HUDEP-2 (cell line): ENCODE measurements around the gene MRPS6.

Experiments used
- DNase-seq, 76 experiments: peaks; one replicate each; lab custom pipeline; 2025; ENCODE audit not compliant: unreplicated experiment in 76 of 76; lab: John Stamatoyannopoulos, UW

The MRPS6 gene

DNA sequence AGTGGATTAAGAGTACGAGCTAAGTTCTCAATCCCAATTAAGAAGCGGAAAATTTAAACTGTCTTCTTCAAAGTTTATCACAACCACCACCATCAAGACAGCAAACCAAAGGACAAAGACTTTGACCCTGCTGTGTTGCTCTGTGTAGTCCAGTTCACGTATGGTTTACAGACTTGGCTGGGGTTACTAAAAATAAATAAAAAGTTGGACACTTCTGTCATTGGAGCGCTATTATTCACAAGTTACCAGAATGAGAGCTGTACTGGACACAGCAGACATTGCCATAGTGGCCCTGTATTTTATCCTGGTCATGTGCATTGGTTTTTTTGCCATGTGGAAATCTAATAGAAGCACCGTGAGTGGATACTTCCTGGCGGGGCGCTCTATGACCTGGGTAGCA, 21.6 kb downstream of the MRPS6 start:
- DNase-seq: no peak

DNA sequence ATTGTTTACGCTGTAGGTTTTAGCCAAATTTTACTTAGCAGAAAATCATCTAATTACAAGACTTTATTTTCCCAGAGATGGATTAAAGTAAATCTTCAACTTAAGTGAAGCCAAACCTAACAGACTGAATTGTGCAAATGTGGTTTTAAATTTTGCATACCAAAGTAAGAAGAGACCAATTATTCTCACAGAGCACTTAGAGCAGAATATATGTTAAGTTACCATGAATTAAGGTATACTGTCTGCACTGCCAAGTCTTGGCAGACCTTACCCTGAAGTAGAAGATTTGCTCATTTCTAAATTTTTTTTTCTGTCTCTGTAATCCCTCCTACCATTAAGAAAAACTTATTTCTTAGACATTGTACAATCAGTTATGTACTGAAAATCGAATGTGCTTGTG, 24.1 kb downstream of the MRPS6 start:
- DNase-seq: no peak

DNA sequence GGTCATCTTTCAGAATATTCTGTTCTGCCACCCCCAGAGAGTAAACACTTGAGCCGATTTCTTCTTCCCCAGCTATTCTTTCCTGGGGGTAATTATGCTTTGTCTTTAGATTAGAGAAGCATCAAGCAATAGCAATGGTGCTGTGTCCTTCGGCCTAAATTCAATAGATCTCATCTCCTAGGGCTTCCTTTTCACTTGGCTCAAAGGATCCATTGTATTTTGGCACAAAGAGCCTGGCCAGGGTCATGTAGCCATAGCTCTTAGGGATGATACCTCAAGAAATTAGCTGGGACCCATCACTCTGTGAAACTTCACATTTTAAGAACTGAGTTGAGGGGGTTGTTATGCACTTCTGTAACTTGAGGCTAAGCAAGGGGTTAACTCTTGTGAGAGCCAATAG, 27.0 kb downstream of the MRPS6 start:
- DNase-seq: no peak

DNA sequence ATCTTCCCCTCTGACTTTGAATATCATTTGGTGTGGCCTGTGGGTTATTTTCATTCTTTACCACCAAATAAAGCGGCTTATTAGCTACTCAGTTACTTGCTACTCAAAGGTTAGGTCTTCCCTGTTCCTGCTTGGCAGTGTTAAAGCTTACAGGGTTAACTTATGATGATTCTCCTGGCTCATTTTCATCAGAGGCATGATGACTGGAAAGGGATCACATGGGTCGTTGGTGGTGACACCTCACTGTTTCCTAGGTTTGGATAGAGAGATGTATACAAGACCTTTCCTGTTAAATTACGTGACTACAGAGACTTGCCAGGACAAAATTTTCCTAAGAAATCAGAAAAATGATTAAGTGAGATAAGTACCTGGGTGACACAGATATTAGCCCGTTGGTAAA, 27.4 kb downstream of the MRPS6 start:
- DNase-seq: no peak

- no peak for DNase-seq
Observed at GRCh38 chr21:34105947-34106541, 32.7 kb downstream of the MRPS6 start.

DNA sequence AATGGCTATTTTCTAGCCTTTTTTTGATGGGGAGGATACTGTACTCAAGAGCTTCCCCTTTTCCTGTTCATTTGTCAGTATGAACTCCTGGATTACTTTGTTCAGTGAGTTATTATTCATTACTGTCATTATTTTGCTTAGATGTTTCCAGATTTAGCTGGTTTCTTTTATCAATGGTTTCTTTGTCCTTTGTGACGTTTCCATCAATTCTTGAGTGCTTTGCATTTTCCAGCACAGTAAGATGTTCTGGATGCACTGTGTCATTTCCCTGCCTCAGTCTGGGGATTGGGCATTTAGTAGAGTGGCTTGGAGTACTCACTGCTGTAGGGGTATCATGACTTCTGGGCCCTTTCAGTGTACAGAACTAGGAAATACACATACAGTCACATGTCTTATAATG, 34.2 kb downstream of the MRPS6 start:
- DNase-seq: no peak

GRCh38 chr21:34109075-34109474, 35.7 kb downstream of the MRPS6 start:
- no peak for DNase-seq

DNA sequence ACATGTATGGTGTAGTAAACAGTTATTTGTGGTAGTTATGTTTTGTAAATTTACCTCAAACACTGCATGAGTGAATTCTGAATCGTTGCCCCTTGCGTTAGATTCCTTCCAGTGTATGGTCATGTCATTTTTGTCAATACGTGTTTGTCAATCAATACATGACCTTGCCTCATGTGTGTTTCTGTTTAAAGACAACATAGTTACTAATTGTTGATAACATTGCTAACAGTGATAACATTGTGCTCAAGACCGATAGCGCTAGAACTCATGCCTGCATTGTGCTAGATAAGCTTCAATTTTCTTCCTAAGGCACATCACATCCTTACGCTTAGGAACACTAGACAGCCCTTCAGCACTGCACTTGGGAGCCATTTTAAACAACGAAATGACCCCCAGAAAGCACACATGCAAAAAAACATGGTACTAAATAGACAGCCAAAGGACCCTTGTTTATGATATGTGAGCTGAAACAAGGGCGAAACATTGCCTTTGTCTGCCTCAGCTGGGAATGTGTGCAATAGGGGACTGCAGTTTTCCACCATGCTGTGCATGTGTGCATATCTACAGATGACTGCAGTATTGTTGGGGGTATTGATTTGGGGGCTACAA, 37.3 kb downstream of the MRPS6 start:
- DNase-seq: peak in 63 of 76 experiments; percentile 10 to 90 (median 60)

DNA sequence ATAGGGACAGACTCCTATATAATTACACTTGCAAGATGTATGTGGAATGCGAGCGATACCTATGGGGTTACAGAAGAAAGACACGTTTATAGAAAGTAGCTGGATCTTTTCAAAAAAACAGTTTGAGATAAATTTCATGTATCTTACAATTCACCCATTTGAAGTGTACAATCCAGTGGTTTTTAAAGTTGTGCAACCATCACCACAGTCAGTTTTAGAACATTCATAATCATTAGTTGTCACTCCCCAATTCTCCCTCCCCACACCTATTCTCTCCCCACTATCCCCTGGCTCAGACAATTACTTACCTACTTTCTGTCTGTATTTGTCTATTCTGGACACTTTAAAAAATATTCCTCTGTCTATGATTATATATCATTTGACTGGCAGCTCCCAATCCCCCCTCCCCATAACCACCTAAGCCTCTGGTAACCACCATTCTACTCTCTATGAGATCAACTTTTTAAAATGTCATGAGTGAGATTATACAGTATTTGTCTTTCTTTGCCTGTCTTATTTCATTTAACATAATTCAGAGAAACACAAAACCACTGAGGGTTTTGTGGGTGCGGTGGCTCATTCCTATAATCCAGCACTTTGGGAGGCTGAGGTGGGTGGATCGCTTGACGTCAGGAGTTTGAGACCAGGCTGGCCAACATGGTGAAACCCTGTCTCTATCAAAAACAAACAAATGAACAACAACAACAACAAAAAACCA, 39.1 kb downstream of the MRPS6 start:
- no peak for DNase-seq

GRCh38 chr21:34113842-34114241, 40.5 kb downstream of the MRPS6 start:
- DNase-seq: no peak

- DNase-seq: no peak
Observed at GRCh38 chr21:34115160-34115559, 41.8 kb downstream of the MRPS6 start.

- no peak for DNase-seq
Observed at GRCh38 chr21:34116569-34116968, 43.2 kb downstream of the MRPS6 start.

DNA sequence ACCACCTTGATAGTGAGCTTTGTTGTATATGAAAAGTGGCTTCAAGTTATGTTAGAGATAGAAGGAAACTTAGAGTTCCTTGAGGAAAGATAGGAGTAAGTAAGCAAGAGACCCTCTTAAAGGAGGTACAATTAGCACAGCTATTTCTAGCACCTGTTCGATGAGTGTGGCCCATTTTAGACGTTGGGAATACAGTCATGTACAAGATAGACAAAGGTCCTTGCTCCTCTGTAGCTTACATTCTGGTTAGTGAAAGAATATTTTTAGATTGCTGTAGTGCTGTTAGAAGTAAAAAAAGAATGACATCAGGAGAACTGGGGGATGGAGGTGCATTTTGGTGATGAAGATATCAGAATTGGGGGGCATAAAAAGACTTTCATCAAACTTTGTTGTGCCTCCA, 47.5 kb downstream of the MRPS6 start:
- DNase-seq: no peak

DNA sequence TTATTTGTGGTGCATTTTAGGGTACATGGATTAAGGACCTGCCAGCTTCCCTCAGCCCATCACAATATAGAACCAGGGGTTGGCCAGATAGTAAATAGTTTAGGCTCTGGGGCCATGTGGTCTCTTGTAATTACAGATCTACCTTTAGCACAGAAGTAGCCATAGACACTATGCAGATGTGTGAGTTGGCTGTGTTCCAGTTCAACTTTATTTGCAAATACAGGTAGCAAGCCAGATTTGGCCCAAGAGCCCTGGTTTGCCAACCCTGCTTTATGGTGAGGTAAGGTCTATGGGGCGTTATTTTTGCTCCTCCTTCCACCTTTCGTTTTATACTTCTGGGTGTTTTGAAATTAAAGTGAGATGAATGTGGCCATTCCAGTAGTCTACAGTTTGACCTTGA, 48.7 kb downstream of the MRPS6 start:
- DNase-seq: no peak

DNA sequence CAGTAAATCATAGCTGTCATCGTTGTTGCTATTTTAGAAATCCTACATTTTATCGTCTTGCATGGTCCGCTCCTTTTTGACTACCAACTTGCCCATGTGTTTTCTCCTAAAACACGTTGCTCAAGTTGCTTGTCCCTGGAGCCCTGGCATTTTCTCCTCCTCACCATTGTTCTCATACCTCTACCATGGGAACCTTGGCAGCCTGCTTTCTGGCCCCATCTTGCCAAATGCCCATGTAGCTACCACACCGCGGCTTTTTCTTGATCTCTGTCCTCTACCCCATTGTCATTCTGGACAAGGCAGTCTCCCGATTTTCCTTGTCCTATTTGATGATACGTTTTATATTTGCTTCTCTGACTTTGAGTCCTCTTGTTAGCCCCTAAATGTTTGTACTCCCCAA, 50.2 kb downstream of the MRPS6 start:
- no peak for DNase-seq

GRCh38 chr21:34126269-34126668, 52.9 kb downstream of the MRPS6 start:
- DNase-seq: no peak

GRCh38 chr21:34126691-34127090, 53.3 kb downstream of the MRPS6 start:
- DNase-seq: no peak

GRCh38 chr21:34128124-34128523, 54.7 kb downstream of the MRPS6 start:
- no peak for DNase-seq

DNA sequence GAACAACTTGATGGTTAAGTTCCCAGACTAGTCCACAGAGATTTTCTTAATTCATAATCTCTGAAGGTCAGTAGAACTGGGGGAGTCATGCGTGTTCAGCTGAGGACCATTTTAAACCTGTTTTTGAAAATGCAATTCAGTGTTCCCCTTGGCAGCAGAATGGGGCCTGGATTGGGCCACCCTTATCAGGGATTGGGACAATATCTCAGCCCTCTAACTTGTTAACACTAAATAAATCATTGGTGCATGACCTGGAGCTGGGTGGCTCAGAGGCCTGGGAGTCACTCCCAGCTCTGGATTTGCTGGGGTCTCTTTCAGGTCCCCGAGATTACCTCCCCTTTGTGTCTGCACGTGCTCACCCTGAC, 55.3 kb downstream of the MRPS6 start:
- DNase-seq: no peak

DNA sequence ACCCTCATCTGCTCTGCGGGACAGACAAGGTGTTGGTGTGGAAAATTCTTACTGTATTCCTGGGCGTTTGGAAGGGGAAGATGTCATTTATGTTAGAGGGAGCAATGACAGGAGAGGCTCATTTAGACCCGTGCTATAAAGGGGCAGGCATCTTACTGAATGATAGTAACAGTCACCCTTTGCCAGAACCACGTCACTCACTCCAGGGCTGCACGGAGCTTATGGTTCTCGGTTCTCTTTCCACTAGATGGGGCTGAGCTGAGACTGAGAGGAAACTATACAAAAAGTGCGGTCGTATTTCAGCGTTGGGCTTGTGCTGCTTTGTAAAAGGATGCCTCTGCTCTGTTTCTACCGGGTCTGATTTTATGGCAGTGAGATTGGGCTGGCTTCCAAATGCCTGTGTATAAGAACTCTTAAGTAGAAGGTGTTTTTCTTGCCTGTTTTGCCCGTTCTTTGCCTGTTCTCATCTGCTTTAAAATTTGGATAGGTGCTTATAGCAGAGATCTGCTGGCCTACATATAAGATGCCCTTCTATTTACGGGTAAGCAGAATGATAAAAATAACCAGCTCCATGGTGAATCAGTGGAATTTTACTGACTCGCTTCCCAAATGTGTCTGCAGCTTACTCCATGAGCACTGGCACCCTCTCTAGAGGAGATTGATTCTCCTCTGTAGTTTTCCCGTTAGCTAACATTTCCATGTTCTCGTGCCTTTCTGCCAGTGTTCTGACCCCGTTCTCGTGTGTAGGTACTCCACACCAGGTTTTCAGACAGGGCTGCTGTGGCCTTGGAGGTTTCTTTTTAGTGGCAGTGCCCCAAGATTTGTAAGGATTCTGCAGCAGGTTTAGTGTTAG, 55.9 kb downstream of the MRPS6 start:
- DNase-seq: peak in 6 of 76 experiments; percentile 6 to 44 (median 22)

- no peak for DNase-seq
Observed at GRCh38 chr21:34129901-34130715, 56.7 kb downstream of the MRPS6 start.
